ENCODE data around the gene MXRA5.

Gene MXRA5

DNA sequence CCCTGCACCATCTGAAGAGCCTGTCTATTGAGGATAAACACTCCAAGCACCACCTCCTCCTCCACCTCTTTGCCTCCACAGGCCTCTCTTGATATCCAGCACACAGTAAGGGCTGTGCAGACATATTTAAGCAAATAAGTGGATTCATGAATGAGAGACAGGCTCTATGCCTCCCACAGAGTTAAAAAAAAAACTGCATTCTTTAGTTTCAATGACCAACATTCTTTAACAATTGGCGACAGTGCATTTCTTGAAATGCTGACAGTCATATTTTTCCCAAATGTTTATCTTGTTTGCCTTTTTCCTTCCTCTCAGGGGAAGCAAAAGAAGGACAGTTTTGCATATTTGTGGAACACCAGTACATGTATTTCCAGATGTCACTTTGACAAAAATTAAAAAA, 38.6 kb downstream of the MXRA5 start:
- ATAC-seq: no peak
- TF ChIP-seq ZNF70 (CRISPR knock-in tag; IDR thresholded peaks at IDR 0.05) (no peak), PPARA (CRISPR knock-in tag; IDR thresholded peaks at IDR 0.05; ENCODE audit: borderline replicate concordance) (no peak), TSHZ2 (CRISPR knock-in tag; IDR thresholded peaks at IDR 0.05) (no peak)

DNA sequence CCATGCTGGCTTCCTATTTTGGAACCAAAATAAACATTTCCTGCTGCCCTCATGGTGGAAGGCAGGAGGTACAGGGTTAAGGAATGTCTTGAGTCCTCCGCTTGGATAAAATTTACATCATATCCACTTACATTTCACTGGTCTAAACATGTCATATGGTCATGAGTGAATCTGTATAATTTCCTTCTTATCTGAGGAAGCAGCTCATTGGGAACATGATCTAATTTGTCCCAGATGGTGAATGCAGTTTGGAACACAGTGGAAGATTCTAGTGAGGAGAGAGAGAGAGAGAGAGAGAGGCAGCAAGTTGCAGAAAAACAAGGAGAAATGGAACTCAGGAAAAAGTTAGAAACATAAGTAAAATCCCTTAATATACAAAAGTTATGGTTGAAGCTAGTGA, 46.8 kb downstream of the MXRA5 start:
- no peak for ATAC-seq
- no peak for TF ChIP-seq BACH2 (CRISPR knock-in tag; IDR thresholded peaks at IDR 0.05; ENCODE audit: borderline replicate concordance)
- TF ChIP-seq RARB (CRISPR knock-in tag; IDR thresholded peaks at IDR 0.05): no peak
- no peak for TF ChIP-seq ZC3H10 (CRISPR knock-in tag; IDR thresholded peaks at IDR 0.05)
- no peak for TF ChIP-seq PPARA (CRISPR knock-in tag; IDR thresholded peaks at IDR 0.05; ENCODE audit: borderline replicate concordance)
- no peak for TF ChIP-seq ARNTL (CRISPR knock-in tag; IDR thresholded peaks at IDR 0.05; ENCODE audit: borderline replicate concordance, low read depth)
- TF ChIP-seq CSRNP3 (CRISPR knock-in tag; IDR thresholded peaks at IDR 0.05): no peak
- TF ChIP-seq, protein P1, sequence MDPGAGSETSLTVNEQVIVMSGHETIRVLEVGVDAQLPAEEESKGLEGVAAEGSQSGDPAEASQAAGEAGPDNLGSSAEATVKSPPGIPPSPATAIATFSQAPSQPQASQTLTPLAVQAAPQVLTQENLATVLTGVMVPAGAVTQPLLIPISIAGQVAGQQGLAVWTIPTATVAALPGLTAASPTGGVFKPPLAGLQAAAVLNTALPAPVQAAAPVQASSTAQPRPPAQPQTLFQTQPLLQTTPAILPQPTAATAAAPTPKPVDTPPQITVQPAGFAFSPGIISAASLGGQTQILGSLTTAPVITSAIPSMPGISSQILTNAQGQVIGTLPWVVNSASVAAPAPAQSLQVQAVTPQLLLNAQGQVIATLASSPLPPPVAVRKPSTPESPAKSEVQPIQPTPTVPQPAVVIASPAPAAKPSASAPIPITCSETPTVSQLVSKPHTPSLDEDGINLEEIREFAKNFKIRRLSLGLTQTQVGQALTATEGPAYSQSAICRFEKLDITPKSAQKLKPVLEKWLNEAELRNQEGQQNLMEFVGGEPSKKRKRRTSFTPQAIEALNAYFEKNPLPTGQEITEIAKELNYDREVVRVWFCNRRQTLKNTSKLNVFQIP (CRISPR knock-in tag; IDR thresholded peaks at IDR 0.05; ENCODE audit: borderline replicate concordance, low read depth): no peak
- TF ChIP-seq CSDC2 (CRISPR knock-in tag; IDR thresholded peaks at IDR 0.05): no peak

- TF ChIP-seq ZFP30 (CRISPR knock-in tag; IDR thresholded peaks at IDR 0.05) (no peak), ISL1 (CRISPR knock-in tag; IDR thresholded peaks at IDR 0.05) (no peak), CREB5 (CRISPR knock-in tag; IDR thresholded peaks at IDR 0.05; ENCODE audit: low read depth) (no peak), ZNF565 (CRISPR knock-in tag; conservative IDR thresholded peaks at IDR 0.05; ENCODE audit: low read depth) (no peak), ZFP3 (CRISPR knock-in tag; IDR thresholded peaks at IDR 0.05) (no peak), CSDC2 (CRISPR knock-in tag; IDR thresholded peaks at IDR 0.05) (no peak)
- TF ChIP-seq, protein P1 (CRISPR knock-in tag; IDR thresholded peaks at IDR 0.05; ENCODE audit: borderline replicate concordance, low read depth): no peak
- TF ChIP-seq, protein P2, sequence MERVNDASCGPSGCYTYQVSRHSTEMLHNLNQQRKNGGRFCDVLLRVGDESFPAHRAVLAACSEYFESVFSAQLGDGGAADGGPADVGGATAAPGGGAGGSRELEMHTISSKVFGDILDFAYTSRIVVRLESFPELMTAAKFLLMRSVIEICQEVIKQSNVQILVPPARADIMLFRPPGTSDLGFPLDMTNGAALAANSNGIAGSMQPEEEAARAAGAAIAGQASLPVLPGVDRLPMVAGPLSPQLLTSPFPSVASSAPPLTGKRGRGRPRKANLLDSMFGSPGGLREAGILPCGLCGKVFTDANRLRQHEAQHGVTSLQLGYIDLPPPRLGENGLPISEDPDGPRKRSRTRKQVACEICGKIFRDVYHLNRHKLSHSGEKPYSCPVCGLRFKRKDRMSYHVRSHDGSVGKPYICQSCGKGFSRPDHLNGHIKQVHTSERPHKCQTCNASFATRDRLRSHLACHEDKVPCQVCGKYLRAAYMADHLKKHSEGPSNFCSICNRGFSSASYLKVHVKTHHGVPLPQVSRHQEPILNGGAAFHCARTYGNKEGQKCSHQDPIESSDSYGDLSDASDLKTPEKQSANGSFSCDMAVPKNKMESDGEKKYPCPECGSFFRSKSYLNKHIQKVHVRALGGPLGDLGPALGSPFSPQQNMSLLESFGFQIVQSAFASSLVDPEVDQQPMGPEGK (CRISPR knock-in tag; IDR thresholded peaks at IDR 0.05; ENCODE audit: borderline replicate concordance): no peak
- ATAC-seq: no peak
These were observed 50.7 kb downstream of the MXRA5 start for GRCh38 chrX:3295731-3296130.

- ATAC-seq: no peak
- no peak for TF ChIP-seq ZNF70 (CRISPR knock-in tag; IDR thresholded peaks at IDR 0.05)
- no peak for TF ChIP-seq ISL1 (CRISPR knock-in tag; IDR thresholded peaks at IDR 0.05)
- TF ChIP-seq ZFP30 (CRISPR knock-in tag; IDR thresholded peaks at IDR 0.05): no peak
- no peak for TF ChIP-seq CSRNP3 (CRISPR knock-in tag; IDR thresholded peaks at IDR 0.05)
- TF ChIP-seq GLIS3 (CRISPR knock-in tag; IDR thresholded peaks at IDR 0.05): no peak
- TF ChIP-seq CSDC2 (CRISPR knock-in tag; IDR thresholded peaks at IDR 0.05): no peak
- TF ChIP-seq, protein P1 (CRISPR knock-in tag; IDR thresholded peaks at IDR 0.05; ENCODE audit: borderline replicate concordance, low read depth): no peak
- TF ChIP-seq ZFP3 (CRISPR knock-in tag; IDR thresholded peaks at IDR 0.05): no peak
- no peak for TF ChIP-seq ZC3H10 (CRISPR knock-in tag; IDR thresholded peaks at IDR 0.05)
- no peak for TF ChIP-seq ESRRG (CRISPR knock-in tag; IDR thresholded peaks at IDR 0.05)
These were observed 53.2 kb downstream of the MXRA5 start for GRCh38 chrX:3293251-3293650.
